Fibroblast of villous mesenchyme (primary cell): ENCODE data around the gene KRT10. TPM values are rescaled to one million over a fixed set of nuclear protein-coding genes. Genes with fewer than 3 reads are reported as not detected.
A peak's percentile ranks its signal among the peaks of the same experiment; 100 is the strongest.

Experiments
- DNase-seq: peaks from one replicate; pipeline ENCODE4 v3.0.0-alpha.2; 2010; ENCODE audit warnings: low read depth
- H3K4me3 ChIP-seq: 2 replicates; pipeline ENCODE4 v1.5.1; 2011; ENCODE audit warnings: low read depth, mild to moderate bottlenecking, low read length
- total RNA-seq: library from RNA; depleted of rRNA; stranded (reverse); fragments of >200 nt; gene quantifications from 2 replicates; pipeline ENCODE4 v1.2.3, GENCODE V29; 2012
- TF ChIP-seq, protein P1 (sequence below): IDR thresholded peaks from 2 replicates; pipeline ENCODE4 v1.5.1; 2012; ENCODE audit warnings: low read depth, mild to moderate bottlenecking, low read length; ENCODE audit not compliant: insufficient read depth

KRT10 gene
- total RNA-seq, 1 donor, result 3.0 TPM

DNA sequence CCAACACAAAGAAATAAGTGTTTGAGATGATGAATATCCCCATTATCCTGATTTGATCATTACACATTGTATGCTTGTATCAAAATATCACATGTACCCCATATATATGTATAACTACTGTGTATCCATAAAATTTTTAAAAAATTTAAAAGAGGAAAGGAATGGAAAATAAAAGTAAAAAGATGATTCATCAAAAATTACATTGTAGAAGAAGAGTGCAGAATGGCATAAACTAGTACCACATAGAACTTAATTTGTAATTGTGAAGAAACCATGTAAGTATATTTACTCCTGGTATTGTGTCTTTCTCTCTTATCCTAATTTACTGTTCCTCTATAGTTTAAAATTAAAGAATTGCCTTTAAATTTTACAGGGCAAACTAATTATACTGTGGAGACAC is 11.5 kb upstream of the KRT10 start:
- no peak for DNase-seq
- no peak overlapping the region for H3K4me3 ChIP-seq
- TF ChIP-seq, protein P1, sequence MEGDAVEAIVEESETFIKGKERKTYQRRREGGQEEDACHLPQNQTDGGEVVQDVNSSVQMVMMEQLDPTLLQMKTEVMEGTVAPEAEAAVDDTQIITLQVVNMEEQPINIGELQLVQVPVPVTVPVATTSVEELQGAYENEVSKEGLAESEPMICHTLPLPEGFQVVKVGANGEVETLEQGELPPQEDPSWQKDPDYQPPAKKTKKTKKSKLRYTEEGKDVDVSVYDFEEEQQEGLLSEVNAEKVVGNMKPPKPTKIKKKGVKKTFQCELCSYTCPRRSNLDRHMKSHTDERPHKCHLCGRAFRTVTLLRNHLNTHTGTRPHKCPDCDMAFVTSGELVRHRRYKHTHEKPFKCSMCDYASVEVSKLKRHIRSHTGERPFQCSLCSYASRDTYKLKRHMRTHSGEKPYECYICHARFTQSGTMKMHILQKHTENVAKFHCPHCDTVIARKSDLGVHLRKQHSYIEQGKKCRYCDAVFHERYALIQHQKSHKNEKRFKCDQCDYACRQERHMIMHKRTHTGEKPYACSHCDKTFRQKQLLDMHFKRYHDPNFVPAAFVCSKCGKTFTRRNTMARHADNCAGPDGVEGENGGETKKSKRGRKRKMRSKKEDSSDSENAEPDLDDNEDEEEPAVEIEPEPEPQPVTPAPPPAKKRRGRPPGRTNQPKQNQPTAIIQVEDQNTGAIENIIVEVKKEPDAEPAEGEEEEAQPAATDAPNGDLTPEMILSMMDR, result no peak

DNA sequence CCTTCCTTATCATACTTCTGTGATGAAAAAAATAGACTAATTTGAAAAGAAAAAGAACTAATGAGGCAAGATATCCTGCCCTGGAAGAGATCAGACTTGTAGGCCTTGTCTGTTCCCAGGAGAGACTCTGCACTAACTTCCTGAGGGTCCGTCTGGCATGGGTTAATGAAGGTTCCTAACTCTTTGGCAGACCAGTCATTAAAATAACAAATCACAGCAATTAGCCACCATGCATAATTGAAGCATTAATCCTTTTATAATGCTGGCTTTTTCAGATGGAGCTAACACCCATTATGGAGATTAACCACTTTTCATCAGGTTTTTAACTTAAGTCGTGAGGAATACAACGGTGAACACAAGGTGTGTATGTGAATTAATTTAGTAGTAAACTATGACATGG is 10.4 kb upstream of the KRT10 start:
- H3K4me3 ChIP-seq, result no peak overlapping the region
- DNase-seq, result no peak
- TF ChIP-seq, protein P1, result no peak

DNA sequence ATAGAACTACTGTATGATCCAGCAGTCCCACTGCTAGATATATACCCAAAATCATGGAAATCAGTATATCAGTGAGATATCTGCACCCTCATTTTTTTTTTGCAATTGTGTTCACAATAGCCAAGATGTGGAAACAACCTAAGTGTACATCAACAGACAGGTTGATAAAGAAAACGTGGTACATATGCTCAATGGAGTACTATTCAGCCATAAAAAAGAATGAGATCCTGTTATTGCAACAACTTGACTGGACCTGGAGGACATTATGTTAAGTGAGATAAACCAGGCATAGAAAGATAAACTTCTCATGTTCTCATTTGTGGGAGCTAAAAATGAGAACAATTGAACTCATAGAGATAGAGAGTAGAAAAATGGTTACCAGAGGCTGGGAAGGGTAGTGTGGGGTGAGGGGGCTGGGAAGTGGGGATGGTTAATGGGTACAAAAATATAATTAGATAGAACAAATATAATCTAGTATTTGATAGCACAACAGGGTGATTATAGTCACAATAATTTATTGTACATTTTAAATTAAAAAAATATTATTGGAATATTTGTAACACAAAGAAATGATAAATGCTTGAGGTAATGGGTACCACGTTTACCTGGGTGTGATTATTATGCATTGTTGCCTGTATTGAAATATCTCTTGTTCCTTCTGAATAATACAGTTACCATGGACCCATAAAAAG is 7.8 kb upstream of the KRT10 start:
- DNase-seq, result no peak
- TF ChIP-seq, protein P1, result no peak
- no peak overlapping the region for H3K4me3 ChIP-seq

DNA sequence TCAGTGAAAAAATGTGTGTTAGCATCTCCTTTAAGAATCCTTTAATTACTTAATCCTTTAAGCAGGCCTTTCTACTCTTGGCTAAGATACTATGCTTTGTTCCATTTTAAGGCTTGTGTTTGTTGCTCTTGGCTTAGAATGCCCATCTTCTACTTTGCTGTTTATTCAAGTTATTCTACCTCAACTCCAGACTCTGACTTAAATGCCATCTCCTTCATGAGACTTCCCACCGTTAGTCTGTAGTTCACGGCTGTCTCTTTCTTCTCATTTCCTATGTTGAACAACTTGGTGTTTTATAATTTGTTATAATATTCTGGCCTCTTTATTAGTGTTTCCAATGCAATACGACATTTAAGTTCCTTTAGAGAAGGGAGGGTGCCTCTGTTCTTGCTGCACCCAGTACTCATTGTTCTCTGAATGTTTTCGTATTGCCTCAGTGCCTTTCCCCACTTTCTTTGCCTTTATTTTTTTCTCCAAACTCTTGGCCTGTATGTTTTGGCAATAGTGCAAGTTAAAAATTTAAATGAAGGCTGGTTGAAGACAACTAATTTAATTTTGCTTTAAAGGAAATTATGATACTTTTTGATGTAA is 6.1 kb upstream of the KRT10 start:
- no peak overlapping the region for H3K4me3 ChIP-seq
- TF ChIP-seq, protein P1, result no peak
- DNase-seq, result no peak

DNA sequence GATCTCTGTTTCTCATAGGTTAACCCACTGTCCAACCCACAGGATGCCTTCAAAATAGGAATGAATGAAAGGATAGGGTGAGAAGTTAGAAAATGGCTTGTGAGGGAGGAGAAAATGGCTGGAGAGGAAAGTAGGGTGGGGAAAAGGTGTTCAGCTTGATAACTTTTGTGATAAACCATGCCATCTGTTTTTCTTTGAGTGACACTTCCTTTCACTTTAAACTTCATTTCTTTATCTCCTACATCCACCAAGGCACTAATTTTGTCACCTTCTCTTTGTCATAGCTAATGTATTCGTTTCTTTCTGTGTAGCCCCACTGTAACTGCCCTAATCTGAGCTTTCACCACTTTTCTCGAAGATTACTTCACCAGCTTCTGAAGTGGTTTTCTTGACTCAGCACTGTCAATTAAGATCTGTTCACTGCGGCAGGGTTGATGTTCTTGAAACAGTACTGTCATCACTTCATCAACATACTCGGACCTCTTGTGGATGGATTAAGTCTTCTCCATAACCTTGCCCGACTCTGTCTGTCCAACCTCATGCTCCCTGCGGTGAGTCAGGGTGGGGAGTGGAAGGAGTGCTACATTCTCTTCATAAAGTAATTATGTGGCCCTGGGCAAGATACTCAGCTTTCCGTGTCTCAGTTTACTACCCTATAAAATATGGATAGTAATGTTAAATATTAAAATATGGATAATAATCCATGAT is 5.5 kb upstream of the KRT10 start:
- TF ChIP-seq, protein P1, result no peak
- H3K4me3 ChIP-seq, result no peak overlapping the region
- DNase-seq, result peak; percentile 10

DNA sequence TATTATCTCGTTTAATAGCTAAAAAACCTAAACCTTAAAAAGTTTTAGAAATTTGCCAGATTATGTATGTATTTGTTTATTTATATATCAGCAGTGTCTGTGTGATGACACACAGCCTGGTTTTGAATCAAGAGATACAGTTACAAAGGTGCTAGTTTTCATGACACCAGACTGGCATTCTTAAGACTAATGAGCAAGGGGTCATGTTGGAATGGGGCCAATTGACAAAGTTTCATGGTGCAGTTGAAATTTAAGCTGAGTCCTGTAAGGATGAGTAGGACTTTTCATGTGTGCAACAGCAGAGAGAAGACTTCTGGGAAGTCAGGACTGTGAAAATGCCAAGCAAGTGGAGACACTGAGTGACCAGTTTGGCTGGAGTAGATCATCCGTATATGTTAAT is 3.2 kb upstream of the KRT10 start:
- DNase-seq, result no peak
- TF ChIP-seq, protein P1, result no peak
- H3K4me3 ChIP-seq, result no peak overlapping the region
